GM21526 (cell line): ENCODE data around the gene A1BG.

Experiments used
- ATAC-seq: cut with Tn5 transposase; IDR thresholded peaks from one replicate; pipeline ENCODE4 v1.9.1; 2021; ENCODE audit warnings: moderate library complexity; ENCODE audit not compliant: unreplicated experiment, low FRiP score

Gene A1BG

GRCh38 chr19:58305065-58305931 is 48.0 kb downstream of the A1BG start, which contains the start of gene ERVK3-1:
Gene ERVK3-1 (plus strand): TSS chr19:58305377. CDS start chr19:58312169, 6,792 bp downstream.
- ATAC-seq: peak; percentile 96

- ATAC-seq: no peak
Observed at GRCh38 chr19:58304748-58305064, 48.6 kb downstream of the A1BG start.

GRCh38 chr19:58304255-58304654 is 49.0 kb downstream of the A1BG start:
- ATAC-seq: no peak

GRCh38 chr19:58300620-58301019 is 52.7 kb downstream of the A1BG start:
- ATAC-seq: no peak

- ATAC-seq: no peak
Observed at GRCh38 chr19:58296104-58296503, 57.2 kb downstream of the A1BG start.
